ENCODE results near the gene ARMS2.
A peak's percentile ranks its signal among the peaks of the same experiment; 100 is the strongest.

DNA sequence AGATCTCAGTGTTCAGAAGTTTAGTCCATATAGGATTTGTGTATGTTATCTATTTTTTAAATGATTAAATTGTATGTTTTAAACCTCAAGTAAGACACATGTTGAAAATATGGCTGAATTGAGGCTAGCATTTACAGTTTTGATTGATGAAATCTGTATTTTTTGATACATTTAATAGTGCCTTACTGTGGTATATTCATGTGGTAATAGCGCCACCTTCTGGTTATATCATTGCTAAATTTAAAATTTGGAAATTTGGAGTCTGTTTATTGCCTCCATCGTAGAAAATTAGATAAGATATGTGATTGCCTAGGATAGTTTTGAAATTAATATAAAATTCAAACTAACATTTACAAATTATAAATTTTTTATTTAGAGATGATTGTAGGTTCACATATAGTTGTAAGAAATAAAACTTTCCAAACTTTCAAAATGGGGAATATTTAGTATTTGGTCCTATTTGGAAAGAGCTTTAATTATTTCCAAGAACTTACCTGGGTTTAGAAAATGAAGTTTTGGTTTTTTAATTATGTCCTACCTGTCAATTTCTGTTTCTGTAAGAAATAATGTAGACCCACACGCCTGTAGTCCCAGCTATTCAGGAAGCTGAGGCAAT is 19.1 kb upstream of the ARMS2 start:
- TF ChIP-seq, protein P1, sequence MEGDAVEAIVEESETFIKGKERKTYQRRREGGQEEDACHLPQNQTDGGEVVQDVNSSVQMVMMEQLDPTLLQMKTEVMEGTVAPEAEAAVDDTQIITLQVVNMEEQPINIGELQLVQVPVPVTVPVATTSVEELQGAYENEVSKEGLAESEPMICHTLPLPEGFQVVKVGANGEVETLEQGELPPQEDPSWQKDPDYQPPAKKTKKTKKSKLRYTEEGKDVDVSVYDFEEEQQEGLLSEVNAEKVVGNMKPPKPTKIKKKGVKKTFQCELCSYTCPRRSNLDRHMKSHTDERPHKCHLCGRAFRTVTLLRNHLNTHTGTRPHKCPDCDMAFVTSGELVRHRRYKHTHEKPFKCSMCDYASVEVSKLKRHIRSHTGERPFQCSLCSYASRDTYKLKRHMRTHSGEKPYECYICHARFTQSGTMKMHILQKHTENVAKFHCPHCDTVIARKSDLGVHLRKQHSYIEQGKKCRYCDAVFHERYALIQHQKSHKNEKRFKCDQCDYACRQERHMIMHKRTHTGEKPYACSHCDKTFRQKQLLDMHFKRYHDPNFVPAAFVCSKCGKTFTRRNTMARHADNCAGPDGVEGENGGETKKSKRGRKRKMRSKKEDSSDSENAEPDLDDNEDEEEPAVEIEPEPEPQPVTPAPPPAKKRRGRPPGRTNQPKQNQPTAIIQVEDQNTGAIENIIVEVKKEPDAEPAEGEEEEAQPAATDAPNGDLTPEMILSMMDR (IDR thresholded peaks at IDR 0.05; ENCODE audit: borderline replicate concordance, extremely low read depth, low read length, poor library complexity, severe bottlenecking) = peak; percentile 76
- no peak for TF ChIP-seq EZH2 (IDR thresholded peaks at IDR 0.05; ENCODE audit: borderline replicate concordance, low read depth, low read length, severe bottlenecking)
